ENCODE data around the gene ADK.
"Not testable (repeated sequence)": the region's sequence is repeated elsewhere in the genome, so short reads cannot be mapped to it uniquely, and the experiment has no call there.

The ADK gene

DNA sequence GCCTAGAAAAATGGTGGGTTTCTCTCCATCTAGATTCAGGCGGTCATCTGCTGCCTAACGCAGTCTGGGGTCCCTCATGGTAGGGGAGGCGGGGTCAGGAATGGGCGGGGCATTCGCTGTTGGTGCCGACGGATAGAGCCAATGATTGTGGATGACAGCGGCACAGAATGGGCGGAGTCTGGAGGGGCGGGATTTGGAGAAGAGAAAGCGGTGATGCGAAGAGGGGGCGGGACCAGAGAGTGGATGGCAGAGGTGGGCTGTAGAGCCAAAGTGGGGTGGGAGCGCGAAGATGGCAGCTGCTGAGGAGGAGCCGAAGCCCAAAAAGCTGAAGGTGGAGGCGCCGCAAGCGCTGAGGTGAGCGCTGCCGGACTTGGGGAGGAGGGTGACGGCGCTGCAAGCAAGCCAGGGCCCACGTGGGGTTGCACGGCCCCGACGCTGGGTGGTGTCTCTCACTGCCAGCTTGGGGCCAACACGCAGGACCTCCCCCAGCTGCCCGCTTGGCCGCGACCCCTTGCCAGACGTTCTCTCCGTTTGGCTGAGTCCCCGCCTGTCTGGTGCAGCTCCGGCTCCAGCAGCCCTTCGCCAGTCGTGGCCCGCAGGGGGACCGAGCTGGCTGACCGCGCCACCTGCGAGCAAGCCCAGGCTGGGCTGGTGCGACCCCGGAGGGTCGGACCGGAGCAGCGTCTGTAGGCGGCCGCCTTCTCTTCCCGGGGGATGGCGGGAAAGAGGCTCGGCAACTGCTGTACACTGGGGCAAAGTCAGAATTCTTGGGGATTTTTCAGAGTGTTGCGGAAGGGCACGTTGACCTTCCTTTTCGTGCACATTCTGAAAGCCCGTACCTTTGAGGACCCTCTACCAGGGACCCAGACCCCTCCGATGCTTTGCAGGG is at the start of gene ADK:
Gene ADK (plus strand): TSS at position 232 of the 889 bp plus-strand sequence. CDS start 58 bp downstream, at position 290.
- peak; percentile 88 for DNase-seq

DNA sequence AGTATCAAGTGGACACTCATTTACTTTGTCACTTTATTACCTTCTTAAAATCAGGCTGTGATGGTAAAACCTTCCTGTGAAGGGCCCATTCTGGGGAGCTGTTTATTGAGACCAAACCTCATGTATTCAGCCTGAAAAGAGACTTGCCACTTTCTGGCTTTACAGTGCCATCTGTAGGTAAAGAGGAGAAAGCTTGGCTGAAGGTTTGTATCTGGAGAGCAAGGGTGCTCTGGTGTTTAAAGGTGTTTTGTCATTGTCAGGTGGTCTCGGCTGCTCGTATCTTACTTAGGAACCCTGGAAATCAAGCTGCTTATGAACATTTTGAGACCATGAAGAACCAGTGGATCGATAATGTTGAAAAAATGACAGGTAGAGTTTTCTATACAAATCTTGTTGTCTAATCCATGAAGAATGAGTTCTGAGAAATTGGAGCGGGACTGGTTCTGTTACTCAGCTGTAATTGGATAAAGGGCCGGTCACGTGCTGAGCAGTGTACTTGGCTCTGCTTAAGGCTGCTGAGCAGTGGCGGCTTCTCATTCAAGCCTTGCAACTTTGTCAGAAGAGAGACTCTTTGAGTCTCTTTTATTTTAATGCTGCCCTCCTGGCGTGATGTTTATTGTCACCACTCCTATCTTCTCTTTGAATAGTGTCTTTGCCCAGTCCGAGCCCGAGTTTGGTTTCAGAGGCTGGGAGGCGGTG is 47.3 kb upstream of the ADK start:
- DNase-seq, result no peak

DNA sequence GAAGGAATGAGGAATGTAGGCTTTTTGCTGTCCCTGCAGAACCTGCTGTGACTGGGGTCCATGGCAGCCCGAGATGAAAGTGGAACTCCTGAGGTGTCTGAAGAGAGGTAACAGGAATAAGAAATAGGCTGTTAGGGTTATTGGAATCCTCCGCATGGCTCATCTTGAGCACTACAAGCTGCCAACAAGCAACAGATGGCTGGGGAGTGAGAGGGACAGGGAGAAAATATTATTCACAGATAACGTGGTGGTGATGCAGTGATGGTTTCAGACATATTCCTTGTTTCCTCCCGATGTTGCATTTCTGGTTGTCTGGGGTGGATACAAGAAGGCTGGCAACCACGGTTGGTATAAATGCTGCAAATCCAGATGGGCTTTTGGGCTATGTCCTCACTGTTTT is 46.5 kb upstream of the ADK start:
- no peak for DNase-seq

DNA sequence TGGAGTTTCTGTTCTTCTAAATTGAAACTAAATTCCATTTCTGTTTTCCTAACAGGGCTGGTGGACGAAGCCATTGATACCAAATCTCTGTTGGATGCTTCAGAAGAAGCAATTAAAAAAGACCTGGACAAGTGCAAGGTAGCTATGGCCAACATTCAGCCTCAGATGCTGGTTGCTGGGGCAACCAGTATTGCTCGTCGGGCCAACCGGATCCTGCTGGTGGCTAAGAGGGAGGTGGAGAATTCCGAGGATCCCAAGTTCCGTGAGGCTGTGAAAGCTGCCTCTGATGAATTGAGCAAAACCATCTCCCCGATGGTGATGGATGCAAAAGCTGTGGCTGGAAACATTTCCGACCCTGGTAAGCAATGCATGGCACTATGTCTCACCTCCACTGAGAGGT is 46.0 kb upstream of the ADK start:
- no peak for DNase-seq

DNA sequence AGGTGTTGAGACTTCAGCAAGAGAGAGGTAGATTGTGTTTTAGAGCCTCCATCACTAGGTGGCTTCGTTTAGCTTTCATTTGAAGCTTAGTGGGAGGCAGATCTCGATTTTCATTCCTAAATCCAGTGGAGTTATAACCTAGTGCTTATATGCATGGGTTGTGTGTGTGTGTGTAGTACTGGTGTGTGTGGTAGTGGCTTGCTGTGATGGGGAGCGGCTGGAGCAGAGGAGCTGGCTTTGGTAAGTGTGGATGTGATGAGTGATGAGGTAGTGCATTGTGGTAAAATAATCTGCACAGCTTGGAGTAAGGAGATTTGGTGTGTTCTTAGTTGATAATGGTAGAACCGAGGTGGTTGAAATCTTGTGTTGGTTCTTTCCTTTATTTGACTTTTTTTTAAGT is 43.6 kb upstream of the ADK start:
- DNase-seq, result no peak

DNA sequence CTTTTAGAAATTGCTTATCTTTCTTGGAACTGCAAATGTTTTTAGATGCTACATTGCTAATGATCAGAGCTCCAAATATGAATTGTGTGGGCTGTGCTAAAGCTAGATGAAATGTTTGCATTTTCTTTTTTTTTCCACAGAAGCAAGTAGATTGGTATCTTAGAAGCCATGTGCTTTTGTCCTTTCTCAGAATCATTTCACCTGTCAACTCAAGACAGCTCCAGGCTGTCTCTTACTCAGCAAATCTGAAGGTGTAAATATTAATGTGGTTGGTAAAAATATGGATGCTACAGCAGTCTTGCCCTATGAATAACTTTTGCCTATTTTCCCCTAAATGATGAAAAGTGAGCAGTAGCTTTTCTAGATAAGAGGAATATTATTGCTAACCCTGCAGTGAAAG is 41.6 kb upstream of the ADK start:
- no peak for DNase-seq

DNA sequence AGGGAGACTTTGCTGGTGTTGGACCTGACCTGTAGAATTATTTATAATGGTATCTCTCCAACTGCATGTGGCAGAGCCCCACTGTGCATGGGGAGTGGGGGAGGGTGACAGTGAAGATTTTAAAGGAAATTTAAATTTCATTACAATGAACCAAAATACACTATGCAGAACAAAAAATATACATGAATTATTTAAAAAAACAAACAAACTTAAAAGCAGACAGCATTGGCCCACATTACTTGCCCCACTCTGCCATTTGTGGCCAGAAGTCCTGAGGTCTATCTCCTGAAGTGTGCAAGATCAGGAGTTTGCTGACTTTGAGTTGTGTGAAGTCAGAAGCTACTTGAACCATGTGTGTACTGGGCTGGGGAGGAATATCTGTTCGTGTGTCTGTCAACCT is 40.9 kb upstream of the ADK start:
- no peak for DNase-seq

DNA sequence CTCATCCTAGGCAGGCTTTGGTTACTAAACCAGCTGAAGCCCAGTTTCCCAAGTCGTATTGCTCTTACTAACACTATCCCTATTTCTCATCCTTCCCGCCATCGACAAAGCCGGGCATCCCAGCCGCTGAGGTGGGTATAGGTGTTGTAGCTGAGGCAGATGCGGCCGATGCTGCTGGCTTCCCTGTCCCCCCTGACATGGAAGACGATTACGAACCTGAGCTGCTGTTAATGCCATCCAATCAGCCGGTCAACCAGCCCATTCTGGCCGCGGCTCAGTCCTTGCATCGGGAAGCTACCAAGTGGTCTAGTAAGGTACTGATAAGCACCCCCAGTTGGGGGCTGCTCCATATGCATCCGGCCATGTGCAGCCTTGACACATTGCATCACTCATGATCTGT is 39.2 kb upstream of the ADK start:
- DNase-seq, result no peak

DNA sequence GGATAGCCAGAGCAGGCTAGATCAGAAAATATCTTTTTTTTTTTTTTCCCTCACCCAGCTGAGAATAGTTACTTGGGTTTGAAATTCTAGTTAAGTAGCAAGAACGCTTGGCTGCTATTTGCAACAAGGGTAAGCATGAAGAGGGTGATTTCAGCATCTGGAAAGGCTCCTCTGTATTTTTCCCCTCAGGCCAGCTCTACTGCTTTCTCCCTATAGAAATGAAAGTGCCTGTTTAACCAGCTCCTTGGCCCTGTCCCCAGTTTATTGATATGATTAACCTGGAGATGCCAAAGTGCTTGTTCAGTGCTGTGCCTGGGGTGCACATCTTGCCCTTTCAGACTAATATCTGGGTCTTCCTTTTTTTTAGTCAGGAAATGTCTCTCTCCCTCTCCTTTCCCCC is 37.5 kb upstream of the ADK start:
- no peak for DNase-seq

DNA sequence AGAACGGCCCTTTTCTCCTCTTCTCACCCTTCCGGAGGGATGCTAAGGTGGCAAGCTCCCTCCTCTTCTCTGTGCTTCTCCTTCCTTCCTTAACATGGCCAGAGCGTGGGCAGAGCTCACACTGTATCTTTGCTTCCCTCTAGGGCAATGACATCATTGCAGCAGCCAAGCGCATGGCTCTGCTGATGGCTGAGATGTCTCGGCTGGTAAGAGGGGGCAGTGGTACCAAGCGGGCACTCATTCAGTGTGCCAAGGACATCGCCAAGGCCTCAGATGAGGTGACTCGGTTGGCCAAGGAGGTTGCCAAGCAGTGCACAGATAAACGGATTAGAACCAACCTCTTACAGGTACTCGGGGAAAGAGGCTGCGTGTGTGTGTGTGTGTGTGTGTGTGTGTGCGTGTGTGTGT is 37.0 kb upstream of the ADK start:
- no peak for DNase-seq

DNA sequence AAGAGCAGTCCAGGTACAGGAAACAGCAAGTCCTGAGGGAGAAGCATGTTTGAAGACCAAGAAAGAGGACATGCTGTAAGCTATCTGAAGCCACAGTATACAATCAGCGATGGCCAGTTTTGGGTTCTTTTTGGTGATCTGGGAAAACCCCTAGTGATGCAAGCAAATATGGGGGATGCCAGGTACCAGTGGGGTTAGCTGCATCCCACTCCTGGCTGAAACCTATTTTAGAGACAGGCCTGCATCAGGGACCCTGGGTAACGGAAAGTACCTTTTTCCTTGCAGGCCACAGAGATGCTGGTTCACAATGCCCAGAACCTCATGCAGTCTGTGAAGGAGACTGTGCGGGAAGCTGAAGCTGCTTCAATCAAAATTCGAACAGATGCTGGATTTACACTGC is 33.3 kb upstream of the ADK start:
- DNase-seq, result no peak

DNA sequence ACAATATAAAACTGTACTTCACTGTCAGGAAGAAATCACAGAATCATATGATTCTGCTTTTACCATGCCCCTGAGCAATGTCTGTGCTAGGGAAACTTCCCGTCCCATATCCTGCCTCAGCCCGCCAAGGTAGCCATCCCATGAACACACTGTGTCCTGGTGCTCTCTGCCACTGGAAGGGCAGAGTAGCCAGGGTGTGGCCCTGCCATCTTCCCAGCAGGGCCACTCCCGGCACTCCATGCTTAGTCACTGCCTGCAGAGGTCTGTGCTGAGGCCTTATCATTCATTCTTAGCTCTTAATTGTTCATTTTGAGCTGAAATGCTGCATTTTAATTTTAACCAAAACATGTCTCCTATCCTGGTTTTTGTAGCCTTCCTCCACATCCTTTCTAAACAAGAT is 32.2 kb upstream of the ADK start:
- DNase-seq, result no peak

DNA sequence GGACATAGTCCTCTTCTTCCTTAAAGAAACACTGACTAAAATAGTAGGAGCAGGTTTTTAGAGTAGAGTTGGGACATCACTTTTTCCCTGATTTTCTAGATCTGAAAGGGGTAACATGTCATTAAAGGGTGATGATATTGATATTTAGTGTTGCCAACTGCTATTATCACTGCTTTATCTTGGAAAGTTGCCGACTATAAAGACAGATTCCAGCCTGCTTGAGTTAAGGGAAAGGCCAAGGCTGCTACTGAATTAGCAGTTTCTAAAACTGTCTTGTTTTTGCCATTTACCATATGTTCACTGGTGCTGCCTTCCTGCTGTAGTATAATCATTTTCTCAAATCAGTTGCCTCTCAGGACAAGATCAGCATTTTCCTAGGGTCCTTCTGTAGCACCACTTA is 30.1 kb upstream of the ADK start:
- no peak for DNase-seq

DNA sequence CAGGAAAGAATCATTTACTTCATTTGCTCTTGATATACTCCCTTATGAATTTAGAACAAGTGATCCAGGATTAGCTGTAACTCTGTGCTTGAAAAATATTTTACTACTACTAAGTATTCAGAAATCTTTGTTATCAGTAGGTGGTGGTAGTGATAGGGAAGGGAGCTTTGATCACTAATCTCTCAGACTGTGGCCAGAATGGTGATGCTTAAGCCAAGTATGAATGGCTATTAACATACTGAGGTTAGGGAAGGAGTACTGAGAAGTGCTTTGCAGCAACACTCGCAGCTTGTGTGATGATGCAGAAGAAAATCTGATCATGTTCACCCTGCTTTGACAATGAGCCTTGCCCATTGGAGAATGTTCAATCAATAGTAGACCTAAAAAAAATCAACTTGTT is 29.7 kb upstream of the ADK start:
- no peak for DNase-seq

DNA sequence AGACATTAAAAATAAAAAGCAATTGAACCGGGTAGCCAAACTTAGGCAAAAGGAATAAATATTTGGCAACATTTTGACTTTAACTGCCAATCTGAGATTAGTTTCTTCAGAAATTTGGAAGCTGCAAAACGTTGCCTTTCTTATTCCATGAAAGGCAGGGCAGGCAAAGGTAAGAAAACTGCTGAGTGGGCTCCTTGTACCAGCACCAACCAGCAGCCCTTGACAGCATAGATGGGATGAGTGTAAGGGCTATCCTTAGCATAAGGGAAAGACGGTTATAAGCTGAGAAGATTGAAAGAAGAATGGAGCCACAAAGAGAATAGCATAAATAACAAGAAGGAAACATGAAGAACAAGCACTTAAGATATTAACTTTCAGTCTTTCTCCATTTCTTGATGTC is 29.0 kb upstream of the ADK start:
- DNase-seq, result no peak

DNA sequence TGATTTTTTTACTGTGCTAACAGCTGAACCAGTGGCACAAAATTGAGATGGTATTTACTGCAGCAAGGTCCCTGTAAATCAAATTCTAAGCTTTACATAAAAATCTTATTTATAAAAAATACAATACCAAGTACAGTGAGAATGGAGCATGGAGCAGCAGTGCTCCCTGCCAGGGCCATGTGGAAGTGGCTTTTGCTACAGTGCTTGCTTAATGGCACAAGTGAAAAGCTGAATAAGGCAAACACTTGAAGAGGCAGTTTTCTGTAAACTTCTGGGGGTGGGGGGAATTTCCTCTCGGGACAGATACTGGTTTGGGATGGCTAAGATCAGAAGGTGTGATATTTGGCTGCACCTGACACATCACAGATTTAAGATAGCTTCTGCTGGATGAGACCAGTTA is 27.9 kb upstream of the ADK start:
- DNase-seq, result no peak

DNA sequence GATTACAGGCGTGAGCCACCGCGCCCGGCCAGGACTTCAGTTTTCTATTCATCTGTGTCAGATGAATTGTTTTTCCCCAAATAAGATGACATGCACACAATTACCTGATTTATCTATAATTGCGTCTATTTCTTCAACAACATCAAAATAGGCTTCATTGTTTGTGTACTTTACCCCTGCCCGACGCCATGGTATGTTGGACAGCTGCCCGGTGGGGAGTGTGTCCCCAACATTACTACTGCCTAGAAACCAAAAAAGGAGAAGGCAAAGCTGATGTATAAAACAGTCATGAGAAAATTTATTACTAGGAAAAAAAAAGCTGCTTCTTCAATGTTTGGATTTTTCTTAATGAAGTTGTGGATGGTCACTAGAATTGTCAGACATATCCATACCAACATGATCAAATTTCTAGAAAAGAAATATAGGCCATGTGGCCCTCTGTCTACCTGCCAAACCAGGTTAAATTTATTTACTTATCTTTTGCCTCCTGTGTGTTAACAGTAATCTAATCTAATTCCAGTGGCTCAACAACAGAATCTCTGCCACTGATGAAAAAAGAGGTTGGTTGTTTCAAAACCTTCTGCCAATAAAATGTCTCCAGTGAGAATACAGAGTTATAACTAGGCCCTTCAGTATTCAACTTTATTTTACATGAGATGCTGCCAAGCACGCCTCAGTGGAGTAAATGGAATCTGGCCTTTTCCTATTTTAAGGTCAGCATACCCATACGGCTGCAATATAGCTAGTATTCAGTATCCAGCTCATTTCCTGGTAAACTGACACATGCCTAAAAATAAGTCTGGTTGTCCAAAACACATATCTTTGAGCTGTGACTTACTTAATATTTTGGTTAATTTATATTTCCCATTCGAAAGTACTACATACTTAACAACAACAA is 16.8 kb upstream of the ADK start:
- DNase-seq, result no peak

DNA sequence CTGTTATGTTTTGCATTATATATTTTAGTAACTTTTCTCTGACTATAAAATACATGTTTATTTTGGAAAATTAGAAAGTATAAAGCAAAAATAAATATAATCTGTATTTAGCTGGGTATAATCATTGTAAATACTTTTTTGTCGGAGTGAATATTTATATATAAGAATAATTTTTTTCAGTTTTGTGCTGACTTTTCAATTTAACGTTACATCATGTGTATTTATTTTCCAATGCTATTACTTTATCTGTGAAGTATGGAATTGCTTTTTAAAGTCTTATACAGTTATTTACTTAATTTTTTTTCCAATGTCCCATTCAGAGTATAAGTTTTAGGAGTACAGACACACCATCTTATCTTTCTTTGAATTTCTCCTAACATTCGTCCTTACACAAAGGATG is 15.6 kb upstream of the ADK start:
- DNase-seq, result no peak

DNA sequence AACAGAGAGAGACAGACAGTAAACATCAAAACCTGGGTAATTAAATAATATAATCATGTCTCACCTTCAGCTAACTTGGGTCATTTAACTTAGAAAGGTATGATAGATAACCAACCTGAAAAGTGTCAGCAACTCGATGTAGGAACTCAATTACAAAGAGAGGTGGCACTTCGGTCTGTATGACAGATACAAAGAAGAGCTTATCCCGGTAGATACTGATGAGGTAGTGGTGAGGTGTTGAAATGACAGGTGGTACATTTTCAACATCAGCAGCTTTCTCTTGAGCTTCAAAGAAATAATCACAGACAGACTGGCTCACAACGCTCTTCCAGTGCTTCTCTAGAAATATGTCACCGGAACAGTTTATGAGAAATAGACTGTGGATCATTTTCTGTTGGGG is 13.0 kb upstream of the ADK start:
- DNase-seq, result no peak

DNA sequence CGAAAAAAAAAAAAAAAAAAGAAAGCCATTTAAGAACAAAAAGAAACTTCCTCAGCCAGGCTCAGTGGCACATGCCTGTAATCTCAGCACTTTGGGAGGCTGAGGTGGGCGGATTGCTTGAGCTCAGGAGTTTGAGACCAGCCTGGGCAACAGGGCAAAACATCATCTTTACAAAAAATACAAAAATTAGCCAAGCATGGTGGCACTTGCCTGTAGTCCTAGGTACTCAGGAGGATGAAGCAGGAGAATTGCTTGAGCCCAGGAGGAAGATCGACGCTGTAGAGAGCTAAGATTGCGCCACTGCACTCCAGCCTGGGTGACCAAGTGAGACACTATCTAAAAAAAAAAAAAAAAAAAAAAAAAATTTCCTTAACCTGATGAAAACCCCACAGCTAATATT is 12.4 kb upstream of the ADK start:
- not testable (repeated sequence) for DNase-seq

DNA sequence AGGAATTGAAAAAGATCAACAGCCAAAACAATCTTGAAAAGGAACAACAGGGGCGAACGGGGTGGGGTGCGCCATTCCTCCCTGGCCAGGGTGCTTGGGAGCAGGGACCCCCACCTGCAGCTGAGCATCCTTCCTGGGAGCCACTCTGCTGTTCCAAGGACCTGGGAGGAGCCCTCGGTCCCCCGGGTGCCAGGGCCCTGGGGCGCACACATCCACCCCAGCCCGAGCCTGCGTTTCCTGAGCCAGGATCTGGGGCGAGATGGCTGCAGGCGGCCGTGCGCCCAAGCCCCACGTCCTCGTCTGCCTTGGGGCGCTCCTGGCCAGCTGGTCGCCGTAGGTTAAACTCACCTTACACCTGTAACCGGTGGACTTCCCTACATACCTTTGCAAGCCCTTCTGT is 11.0 kb upstream of the ADK start:
- DNase-seq, result no peak

DNA sequence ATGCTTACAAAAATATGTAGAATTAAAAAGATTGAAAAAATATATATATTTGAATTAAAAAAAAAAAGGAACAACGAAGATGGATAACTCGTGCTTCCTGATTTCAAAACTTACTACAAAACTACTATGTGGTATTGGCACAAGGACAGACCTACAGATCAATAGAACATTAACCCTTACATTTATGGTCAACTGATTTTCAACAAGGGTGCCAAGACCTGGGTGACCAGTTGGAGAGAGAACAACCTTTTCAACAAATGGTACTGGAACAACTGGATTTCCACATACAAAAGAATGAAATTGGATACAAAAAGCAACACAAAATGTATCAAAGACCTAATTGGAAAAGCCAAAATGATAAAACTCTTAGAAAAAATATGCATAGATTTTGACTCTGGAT is 10.5 kb upstream of the ADK start:
- DNase-seq, result no peak

DNA sequence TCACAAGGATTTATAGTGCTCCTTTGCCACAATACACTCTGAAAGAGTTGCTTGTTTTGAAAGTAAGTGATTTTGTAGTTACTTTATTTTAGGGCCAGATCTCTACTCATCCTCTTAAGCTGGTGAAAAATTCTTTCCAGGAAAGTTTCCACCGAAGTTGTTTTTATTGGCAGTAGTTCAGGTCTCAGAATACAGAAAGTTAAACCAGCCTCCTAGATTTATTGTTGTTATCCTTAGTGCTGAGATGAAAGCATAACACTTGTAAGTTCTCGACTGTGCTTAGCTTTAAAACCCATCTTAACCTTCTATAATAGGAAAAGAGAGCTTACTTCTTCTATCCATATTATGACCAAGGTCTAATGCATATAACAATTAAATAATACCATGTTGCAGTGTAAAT is 5.9 kb upstream of the ADK start:
- DNase-seq, result no peak

DNA sequence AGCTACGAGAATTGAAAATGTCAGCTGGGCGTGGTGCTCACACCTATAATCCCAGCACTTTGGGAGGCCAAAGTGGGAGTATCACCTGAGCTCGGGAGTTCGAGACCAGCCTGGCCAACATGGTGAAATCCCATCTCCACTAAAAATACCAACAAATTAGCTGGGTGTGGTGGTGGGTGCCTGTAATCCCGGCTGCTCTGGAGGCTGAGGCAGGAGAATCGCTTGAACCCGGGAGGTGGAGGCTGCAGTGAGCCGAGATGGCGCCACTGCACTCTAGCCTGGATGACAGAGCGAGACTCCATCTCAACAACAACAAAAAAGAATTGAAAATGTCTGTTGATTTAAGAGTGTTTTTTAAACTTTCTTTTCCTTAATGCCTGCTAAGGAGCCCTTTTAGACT is 4.0 kb upstream of the ADK start:
- DNase-seq, result not testable (repeated sequence)
